ENCODE results near the gene BMP2.
A peak's percentile ranks its signal among the peaks of the same experiment; 100 is the strongest.

The BMP2 gene

GRCh38 chr20:6766433-6766832, 1.1 kb upstream of the BMP2 start:
- intact Hi-C loops (cut with DNase I): loop anchor here (5.0 to 10.0 kb wide), 2 partner anchors 328 to 1091 kb away; no protein-coding TSS in a partner anchor
- DNase-seq: peak in 1 of 10 donors; percentile 65

GRCh38 chr20:6767126-6767535, 355 bp upstream of the BMP2 start:
- DNase-seq: peak in 1 of 10 donors; percentile 44
- intact Hi-C loops (cut with DNase I): loop anchor here (5.0 to 10.0 kb wide), 2 partner anchors 328 to 1090 kb away; no protein-coding TSS in a partner anchor

DNA sequence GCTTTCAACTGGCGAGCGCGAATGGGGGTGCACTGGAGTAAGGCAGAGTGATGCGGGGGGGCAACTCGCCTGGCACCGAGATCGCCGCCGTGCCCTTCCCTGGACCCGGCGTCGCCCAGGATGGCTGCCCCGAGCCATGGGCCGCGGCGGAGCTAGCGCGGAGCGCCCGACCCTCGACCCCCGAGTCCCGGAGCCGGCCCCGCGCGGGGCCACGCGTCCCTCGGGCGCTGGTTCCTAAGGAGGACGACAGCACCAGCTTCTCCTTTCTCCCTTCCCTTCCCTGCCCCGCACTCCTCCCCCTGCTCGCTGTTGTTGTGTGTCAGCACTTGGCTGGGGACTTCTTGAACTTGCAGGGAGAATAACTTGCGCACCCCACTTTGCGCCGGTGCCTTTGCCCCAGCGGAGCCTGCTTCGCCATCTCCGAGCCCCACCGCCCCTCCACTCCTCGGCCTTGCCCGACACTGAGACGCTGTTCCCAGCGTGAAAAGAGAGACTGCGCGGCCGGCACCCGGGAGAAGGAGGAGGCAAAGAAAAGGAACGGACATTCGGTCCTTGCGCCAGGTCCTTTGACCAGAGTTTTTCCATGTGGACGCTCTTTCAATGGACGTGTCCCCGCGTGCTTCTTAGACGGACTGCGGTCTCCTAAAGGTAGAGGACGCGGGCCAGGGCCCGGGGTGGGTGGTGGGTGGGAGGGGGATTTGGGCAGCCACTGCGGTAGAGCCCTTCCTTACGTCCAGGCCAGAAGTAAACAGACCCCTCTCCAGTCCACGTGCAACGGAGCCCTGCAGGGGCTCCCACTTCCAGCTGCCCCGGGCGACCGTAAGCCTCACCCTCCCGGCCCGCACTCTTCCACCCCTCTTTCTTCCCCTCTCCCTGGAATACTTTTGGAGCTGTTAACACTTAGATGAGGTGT, 998 bp downstream of the BMP2 start:
- DNase-seq: peak in 9 of 10 donors; percentile 9 to 83 (median 31)
- intact Hi-C loops (cut with DNase I): loop anchor here (5.0 to 10.0 kb wide), 2 partner anchors 326 to 1089 kb away; no protein-coding TSS in a partner anchor

GRCh38 chr20:6769903-6770785, 2.7 kb downstream of the BMP2 start:
- peak in 7 of 10 donors; percentile 10 to 86 (median 15) for DNase-seq
- intact Hi-C loops (cut with DNase I): loop anchor here (5.0 to 10.0 kb wide), 2 partner anchors 325 to 1087 kb away; no protein-coding TSS in a partner anchor

GRCh38 chr20:6770786-6771100, 3.3 kb downstream of the BMP2 start:
- DNase-seq: no peak
- intact Hi-C loops (cut with DNase I): no loop called here

DNA sequence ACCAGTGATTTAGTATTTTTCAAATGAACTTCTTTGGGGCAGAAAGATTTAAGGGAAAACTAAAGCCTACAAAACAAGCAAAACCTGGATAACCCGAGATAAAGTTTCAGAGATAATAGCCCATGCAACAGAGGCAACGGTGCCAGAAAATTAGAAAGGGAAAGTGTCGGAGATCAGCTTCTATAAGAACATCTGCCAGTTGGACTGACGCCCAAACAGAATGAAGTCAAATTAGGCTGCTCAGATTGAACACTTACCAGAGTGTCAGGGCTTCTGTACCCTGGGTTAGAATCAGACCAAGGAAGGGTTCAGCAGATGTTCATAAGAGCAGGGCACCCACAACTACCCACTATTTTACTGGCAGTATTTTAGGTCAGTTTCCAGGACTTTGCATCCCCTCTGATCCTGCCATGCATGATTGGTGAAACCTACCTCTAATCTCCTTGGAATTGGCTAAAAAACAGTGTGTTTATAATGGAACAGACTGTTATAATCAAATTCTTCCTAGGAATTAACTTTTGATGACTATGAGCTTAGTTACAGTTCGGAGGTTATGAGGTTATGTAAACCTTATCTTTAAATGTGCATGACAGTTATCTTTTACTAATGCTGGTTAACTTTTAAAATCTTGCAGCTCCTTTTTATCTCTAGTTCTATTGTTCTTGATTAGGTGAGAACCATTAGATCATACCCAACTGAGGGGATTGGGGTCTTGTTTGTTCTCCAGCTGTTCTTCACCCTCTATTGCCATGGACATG, 13.1 kb downstream of the BMP2 start:
- intact Hi-C loops (cut with DNase I): no loop called here
- DNase-seq: no peak

DNA sequence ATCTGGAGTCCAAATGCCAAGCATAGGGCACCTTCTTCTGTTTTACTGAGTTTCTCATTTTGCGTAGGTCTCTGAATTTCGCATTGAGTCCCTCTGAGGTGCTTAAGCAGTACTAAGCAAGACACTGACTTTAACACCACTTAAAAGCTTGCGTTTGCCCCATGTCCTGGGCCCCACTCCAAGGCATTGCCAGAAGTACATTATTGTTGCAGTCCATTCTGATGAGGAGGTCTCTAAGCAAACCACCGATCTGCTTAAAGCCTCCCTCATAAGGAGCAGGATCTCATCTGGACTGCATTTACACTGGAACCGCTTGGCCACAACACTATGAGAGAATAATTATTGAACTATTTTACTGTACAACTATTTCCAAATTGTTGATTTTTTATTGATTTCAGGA, 16.3 kb downstream of the BMP2 start:
- intact Hi-C loops (cut with DNase I): no loop called here
- DNase-seq: no peak

DNA sequence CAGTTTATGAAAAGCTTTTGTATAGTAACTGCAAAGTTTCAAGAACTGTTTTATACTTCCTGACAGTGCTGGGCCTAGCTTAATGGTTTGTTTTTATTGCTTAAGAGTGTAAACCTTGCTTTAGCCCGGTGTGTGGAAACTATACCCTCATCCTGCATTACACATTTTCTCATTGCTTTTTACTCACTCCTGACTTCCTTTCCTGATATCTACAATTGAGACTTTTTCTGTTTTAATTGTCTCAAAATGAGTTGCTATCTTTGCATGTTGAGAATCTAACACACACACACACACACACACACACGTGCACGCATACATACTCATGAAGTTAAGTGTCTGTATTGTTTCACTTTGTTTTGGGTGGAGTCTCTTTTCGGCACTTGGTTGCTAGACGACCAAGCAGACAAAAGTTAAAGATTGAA, 16.7 kb downstream of the BMP2 start:
- intact Hi-C loops (cut with DNase I): no loop called here
- no peak for DNase-seq

DNA sequence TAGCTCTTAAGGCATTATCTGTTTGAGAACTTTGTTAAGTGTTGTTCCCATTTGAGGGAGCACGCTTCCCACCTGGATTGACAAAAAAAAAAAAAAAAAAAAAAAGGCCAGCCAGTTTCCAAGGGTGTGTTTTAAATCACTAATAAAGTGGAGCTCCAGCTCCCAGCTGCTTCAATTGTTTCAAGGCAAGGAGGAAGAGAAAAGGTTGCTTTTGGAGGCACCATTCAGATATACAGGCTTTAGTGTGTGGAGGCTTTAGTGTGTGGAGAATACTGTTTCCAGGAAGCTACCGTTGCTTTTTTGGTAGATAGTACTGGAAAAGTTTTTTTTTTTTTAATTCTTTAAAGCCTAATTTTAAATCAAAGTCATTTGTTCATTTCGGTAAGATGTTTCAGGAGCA, 17.3 kb downstream of the BMP2 start:
- no peak for DNase-seq
- intact Hi-C loops (cut with DNase I): no loop called here

GRCh38 chr20:6786548-6786947, 19.1 kb downstream of the BMP2 start:
- intact Hi-C loops (cut with DNase I): no loop called here
- no peak for DNase-seq

DNA sequence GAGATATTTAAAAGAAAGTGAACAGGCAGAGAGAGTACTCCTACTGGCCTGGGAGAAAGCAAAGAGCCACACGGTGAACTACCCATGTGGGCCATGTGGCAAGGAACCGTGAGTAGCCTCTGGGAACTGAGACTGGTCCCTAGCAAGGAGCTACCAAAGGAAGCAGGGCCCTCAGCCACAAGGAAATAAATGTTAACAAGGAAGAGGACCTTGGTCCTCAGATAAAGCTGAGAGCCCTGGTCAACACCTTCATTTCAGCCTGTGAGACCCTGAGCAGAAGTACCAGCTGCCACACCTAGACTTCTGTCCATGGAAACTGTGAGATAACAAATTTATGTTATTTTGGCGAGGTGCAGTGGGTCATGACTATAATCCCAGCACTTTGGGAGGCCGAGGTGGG, 25.3 kb downstream of the BMP2 start:
- no peak for DNase-seq
- intact Hi-C loops (cut with DNase I): no loop called here

DNA sequence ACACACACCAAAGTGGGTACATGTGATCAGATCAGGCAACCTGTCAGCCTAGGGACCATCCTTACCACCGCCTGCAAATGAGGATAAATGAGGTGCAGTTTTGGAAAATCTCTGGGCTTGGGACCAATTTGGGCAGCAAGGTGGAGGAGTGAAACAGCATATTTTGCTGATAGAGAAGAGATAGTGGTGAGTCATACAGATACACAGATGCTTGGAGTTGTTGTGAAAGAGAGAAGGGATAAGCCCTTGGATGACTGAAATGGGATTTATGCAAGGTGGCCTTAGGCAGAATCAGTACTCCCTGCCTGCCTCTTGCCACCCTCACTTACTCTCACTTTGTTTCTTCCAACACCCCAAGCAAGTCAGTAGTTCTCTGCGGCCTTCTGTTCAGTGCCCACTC, 34.7 kb downstream of the BMP2 start:
- intact Hi-C loops (cut with DNase I): no loop called here
- DNase-seq: no peak

DNA sequence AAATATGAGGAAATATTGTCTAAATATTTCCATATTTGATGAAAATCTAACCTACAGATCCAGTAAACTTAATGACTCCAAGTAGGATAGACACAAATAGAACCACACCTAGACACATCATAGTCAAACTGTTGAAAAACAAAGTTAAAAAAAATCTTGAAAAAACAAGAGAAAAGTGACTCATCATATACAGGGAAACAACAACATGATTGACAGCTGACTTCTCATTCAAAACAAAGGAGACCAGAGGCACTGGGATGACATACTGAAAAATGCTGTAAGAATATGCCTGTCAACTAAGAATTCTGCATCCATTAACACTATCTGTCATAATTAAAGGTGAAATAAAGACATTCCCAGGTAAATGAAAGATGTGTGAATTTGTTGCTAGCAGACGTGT, 38.8 kb downstream of the BMP2 start:
- DNase-seq: no peak
- intact Hi-C loops (cut with DNase I): no loop called here

- no peak for DNase-seq
- intact Hi-C loops (cut with DNase I): no loop called here
Observed at GRCh38 chr20:6811262-6812035, 44.0 kb downstream of the BMP2 start.

DNA sequence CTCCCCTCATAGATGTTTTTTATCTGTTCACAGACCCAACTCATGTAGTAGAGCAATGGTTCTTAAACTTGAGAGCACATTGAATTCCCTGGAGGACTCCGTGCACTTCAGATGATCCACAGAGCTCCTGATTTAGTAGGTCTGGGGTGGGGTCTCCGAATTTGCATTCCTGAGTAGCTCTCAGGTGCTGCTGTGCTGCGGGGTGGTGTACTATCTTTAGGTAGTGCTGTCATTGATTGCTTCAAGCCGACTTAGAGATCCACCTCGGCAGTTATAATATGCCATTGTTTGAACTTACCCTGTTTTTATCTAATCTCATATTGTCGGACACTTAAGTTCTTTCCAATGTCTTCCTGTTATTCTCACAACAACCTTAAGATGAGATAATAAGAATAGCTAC, 45.0 kb downstream of the BMP2 start:
- intact Hi-C loops (cut with DNase I): no loop called here

GRCh38 chr20:6814945-6815344, 47.5 kb downstream of the BMP2 start:
- intact Hi-C loops (cut with DNase I): no loop called here
- no peak for DNase-seq

More for the DNA sequence above, 45.0 kb downstream of the BMP2 start:
- no peak for DNase-seq

GRCh38 chr20:6818033-6818808, 50.7 kb downstream of the BMP2 start:
- intact Hi-C loops (cut with DNase I): no loop called here
- DNase-seq: no peak

DNA sequence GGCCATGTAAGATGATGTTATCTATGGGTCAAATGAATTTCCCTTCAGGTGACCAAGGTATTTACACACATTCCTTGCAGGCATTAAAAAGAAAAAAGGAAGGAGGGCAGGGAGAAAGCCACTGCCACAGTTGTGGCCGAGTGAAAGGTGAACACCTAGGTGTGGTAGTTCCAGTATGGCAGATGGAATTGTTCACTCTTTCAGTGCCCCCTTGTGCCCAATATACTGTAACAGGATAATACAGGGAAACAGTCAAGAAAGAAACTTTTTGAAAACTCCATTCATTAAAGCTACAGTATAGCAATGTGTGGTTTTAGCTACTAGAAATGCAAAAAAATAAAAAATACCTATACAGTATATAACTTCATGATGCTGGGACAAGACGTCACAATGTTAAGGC, 52.1 kb downstream of the BMP2 start:
- intact Hi-C loops (cut with DNase I): no loop called here
- no peak for DNase-seq

DNA sequence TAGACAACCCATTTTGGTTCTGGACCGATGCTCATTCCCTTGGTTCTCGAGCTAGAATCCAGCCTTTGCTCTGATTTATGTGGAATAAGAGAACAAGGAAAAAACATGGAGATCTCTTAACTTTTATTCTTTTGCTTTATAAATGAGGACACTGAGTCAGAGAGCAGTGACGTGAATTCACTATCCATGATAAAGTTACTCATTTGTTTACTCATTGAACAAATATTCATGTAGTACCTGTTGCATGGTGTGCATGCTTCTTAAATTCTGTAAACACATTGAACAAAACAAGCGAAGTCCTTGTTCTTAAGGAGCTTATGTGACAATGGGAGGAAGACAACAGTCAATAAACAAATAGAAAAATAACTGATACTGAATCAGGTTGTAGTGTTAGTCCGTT, 56.9 kb downstream of the BMP2 start:
- DNase-seq: no peak
- intact Hi-C loops (cut with DNase I): loop anchor here (10.0 kb wide), 2 partner anchors 270 to 460 kb away; no protein-coding TSS in a partner anchor
